ENCODE data around the gene RHO.

- TF ChIP-seq MAX (IDR thresholded peaks at IDR 0.05), result no peak
- no peak for TF ChIP-seq CTCF (IDR thresholded peaks at IDR 0.05 in 2 of 3, conservative IDR thresholded peaks at IDR 0.05 in 1 of 3; ENCODE audit: borderline replicate concordance in 1 of 3, insufficient read depth in 1 of 3, low read depth in 2 of 3, low read length in 2 of 3)
- no peak for TF ChIP-seq SIN3A (IDR thresholded peaks at IDR 0.05; ENCODE audit: low read depth)
- TF ChIP-seq JUND (IDR thresholded peaks at IDR 0.05), result no peak
- TF ChIP-seq REST (IDR thresholded peaks at IDR 0.05; ENCODE audit: low read depth), result no peak
- TF ChIP-seq ELF1 (IDR thresholded peaks at IDR 0.05; ENCODE audit: borderline replicate concordance, low read depth), result no peak
- no peak for TF ChIP-seq EGR1 (IDR thresholded peaks at IDR 0.05; ENCODE audit: low read depth)
- TF ChIP-seq EZH2 (IDR thresholded peaks at IDR 0.05), result no peak
- TF ChIP-seq POLR2A (IDR thresholded peaks at IDR 0.05; ENCODE audit: borderline replicate concordance, extremely low read depth, insufficient read depth, insufficient read length), result no peak
- TF ChIP-seq POLR2AphosphoS5 (IDR thresholded peaks at IDR 0.05; ENCODE audit: low read depth, low read length), result no peak
- TF ChIP-seq TCF7L2 (IDR thresholded peaks at IDR 0.05; ENCODE audit: borderline replicate concordance, extremely low read depth, insufficient read depth, insufficient read length), result no peak
Measured at GRCh38 chr3:129519896-129520715, 8.3 kb upstream of the RHO start.

All from HCT116 (cell line).